Ascending aorta (tissue), 2 donors: ENCODE data around the gene CAVIN3. TPM values are rescaled to one million over a fixed set of nuclear protein-coding genes. Genes with fewer than 3 reads are reported as not detected.

Experiments
- DNase-seq, 2 donors: peaks; one replicate each; pipeline ENCODE4 v3.0.0-alpha.2; 2019; ENCODE audit warnings: low spot score in 2 of 2
- H3K27ac ChIP-seq, 2 donors: fragments of 200-600 bp; sonication (generic); one replicate each; pipeline ENCODE4 v1.5.1; 2016 to 2017; ENCODE audit warnings: mild to moderate bottlenecking in 1 of 2
- H3K27me3 ChIP-seq: fragments of 200-600 bp; sonication (generic); one replicate; pipeline ENCODE4 v1.5.1; 2017
- H3K36me3 ChIP-seq, 2 donors: fragments of 200-600 bp; sonication (generic); one replicate each; pipeline ENCODE4 v1.5.1; 2016
- H3K4me1 ChIP-seq, 2 donors: fragments of 200-600 bp; sonication (generic); one replicate each; pipeline ENCODE4 v1.5.1; 2016 to 2017; ENCODE audit warnings: mild to moderate bottlenecking in 1 of 2
- H3K4me3 ChIP-seq, 2 donors: fragments of 200-600 bp; sonication (generic); one replicate each; pipeline ENCODE4 v1.5.1; 2016 to 2017; ENCODE audit warnings: mild to moderate bottlenecking in 1 of 2
- H3K9me3 ChIP-seq, 2 donors: fragments of 200-600 bp; sonication (generic); one replicate each; pipeline ENCODE4 v1.5.1; 2016
- CTCF ChIP-seq, 3 experiments: fragments of 200-600 bp in 2 of 3; fragments of 450-650 bp in 1 of 3; sonication (generic) in 2 of 3; IDR thresholded peaks; one replicate each; pipeline ENCODE4 v1.5.1; 2016 to 2019; ENCODE audit warnings: antibody characterized with exemption in 3 of 3, mild to moderate bottlenecking in 1 of 3, moderate library complexity in 1 of 3
- intact Hi-C: fragments of 100-400 bp; cut with DNase I; formaldehyde crosslinking; loops from one replicate; pipeline ENCODE4 v1.15.1; 2023
- total RNA-seq: library from RNA; depleted of rRNA; stranded (reverse); fragments of >200 nt; gene quantifications from one replicate; pipeline ENCODE4 v1.1.0, GENCODE V29; 2016

The CAVIN3 gene
- total RNA-seq, 1 donor from 2014 or later = 596 TPM

- no peak for DNase-seq
- no peak overlapping the region for H3K4me3 ChIP-seq
- H3K27ac ChIP-seq = no peak overlapping the region
- H3K4me1 ChIP-seq = peaks cover 0 to 22% of the 10 kb centered on the region in 2 donors
- no peaks in the 10 kb centered on the region for H3K36me3 ChIP-seq
- H3K9me3 ChIP-seq = no peaks in the 10 kb centered on the region
- intact Hi-C loops = no loop called here
- no peaks in the 10 kb centered on the region for H3K27me3 ChIP-seq
- TF ChIP-seq CTCF (IDR thresholded peaks at IDR 0.05) = no peak
Observed at GRCh38 chr11:6332066-6332465, 11.8 kb upstream of the CAVIN3 start.

DNA sequence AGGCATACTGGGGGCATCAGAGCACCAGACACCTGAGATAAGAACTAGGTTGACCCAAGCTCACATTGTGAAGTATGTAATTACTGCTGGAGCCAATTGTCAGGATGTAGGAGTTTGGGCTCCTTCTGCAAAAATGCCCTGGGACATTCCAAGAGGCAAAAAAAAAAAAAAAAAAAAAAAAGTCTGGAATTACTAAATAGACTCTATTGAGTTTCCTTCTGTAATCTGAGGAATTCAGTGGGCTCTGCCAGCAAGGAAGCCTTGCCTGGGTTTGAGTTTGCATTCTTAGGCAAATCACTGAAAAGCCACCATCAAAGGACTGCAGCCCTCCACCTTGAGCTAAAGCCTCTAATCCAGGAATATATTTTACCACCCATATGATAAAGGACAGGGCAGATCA is 8.0 kb upstream of the CAVIN3 start:
- H3K4me3 ChIP-seq = no peak overlapping the region
- TF ChIP-seq CTCF (IDR thresholded peaks at IDR 0.05) = no peak
- no peaks in the 10 kb centered on the region for H3K27me3 ChIP-seq
- peak overlapping the region; percentile 40 to 53 for H3K27ac ChIP-seq
- intact Hi-C loops = loop anchor here (10.0 kb wide), 1 partner anchor 644 kb away; the partner anchor contains the start of genes TRIM22 and TRIM5
- no peaks in the 10 kb centered on the region for H3K36me3 ChIP-seq
- peaks cover 0 to 16% of the 10 kb centered on the region in 2 donors for H3K4me1 ChIP-seq
- no peaks in the 10 kb centered on the region for H3K9me3 ChIP-seq
- DNase-seq = no peak

- Histone ChIP-seq H3K36me3 (no peaks in the 10 kb centered on the region), H3K27ac (peak overlapping the region; percentile 40 to 53), H3K27me3 (no peaks in the 10 kb centered on the region), H3K9me3 (no peaks in the 10 kb centered on the region), H3K4me3 (no peak overlapping the region), H3K4me1 (peaks cover 0 to 12% of the 10 kb centered on the region in 2 donors)
- intact Hi-C loops = loop anchor here (10.0 kb wide), 1 partner anchor 643 kb away; the partner anchor contains the start of genes TRIM22 and TRIM5
- DNase-seq = no peak
- TF ChIP-seq CTCF (IDR thresholded peaks at IDR 0.05) = no peak
Observed at GRCh38 chr11:6327806-6328205, 7.5 kb upstream of the CAVIN3 start.

GRCh38 chr11:6326985-6327384 is 6.7 kb upstream of the CAVIN3 start:
- intact Hi-C loops = loop anchor here (10.0 kb wide), 1 partner anchor 642 kb away; the partner anchor contains the start of genes TRIM22 and TRIM5
- TF ChIP-seq CTCF (IDR thresholded peaks at IDR 0.05) = no peak
- no peak for DNase-seq
- Histone ChIP-seq H3K36me3 (no peaks in the 10 kb centered on the region), H3K4me1 (peaks cover 0 to 10% of the 10 kb centered on the region in 2 donors), H3K27ac (peak overlapping the region in 1 of 2 donors; percentile 25), H3K4me3 (no peak overlapping the region), H3K9me3 (no peaks in the 10 kb centered on the region), H3K27me3 (no peaks in the 10 kb centered on the region)

DNA sequence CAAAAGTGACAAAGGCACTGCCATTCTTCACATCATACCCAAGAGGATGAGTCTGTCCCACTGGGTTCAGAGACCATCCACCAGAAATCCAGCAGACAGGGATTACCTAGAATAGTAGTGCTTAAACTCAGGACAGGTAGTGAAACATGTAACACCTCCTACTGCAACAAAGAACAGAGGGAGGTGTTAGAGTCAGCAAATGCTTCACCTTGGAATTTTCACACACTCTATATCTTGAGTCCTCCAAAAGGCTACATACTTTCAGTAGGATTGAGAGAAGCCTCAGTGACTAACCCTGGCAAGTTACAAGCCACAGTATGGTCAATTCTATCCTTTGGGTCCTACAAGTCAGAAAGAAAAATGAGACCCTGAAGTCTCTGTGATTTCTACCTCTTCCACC is 6.0 kb upstream of the CAVIN3 start:
- DNase-seq = no peak
- no peaks in the 10 kb centered on the region for H3K36me3 ChIP-seq
- intact Hi-C loops = loop anchor here (10.0 kb wide), 1 partner anchor 642 kb away; the partner anchor contains the start of genes TRIM22 and TRIM5
- H3K4me3 ChIP-seq = no peak overlapping the region
- H3K4me1 ChIP-seq = peaks cover 0 to 17% of the 10 kb centered on the region in 2 donors
- TF ChIP-seq CTCF (IDR thresholded peaks at IDR 0.05) = no peak
- no peaks in the 10 kb centered on the region for H3K9me3 ChIP-seq
- no peak overlapping the region for H3K27ac ChIP-seq
- no peaks in the 10 kb centered on the region for H3K27me3 ChIP-seq
